Osteoblast (primary cell): Measurements from ENCODE around the gene EIF4E1B. TPM values are rescaled to one million over a fixed set of nuclear protein-coding genes. Genes with fewer than 3 reads are reported as not detected.

Experiments
- DNase-seq: peaks from one replicate; pipeline ENCODE4 v3.0.0; 2011; ENCODE audit warnings: low spot score, mixed read lengths; ENCODE audit not compliant: insufficient read length; ENCODE audit errors: missing footprints
- H2AFZ ChIP-seq: 2 replicates; pipeline ENCODE4 v1.6.0; 2011; ENCODE audit warnings: mild to moderate bottlenecking, low read length
- H3K27ac ChIP-seq: 2 replicates; pipeline ENCODE4 v1.5.1; 2011; ENCODE audit warnings: mild to moderate bottlenecking, low read depth, low read length, moderate library complexity
- H3K27me3 ChIP-seq: 2 replicates; pipeline ENCODE4 v1.6.0; 2012; ENCODE audit warnings: mild to moderate bottlenecking, control low read depth, inconsistent platforms, low read length, moderate library complexity; ENCODE audit not compliant: insufficient read depth
- H3K36me3 ChIP-seq: 2 replicates; pipeline ENCODE4 v1.5.1; 2011; ENCODE audit warnings: mild to moderate bottlenecking, low read length, control low read depth, moderate library complexity; ENCODE audit not compliant: insufficient read depth
- H3K4me1 ChIP-seq: 2 replicates; pipeline ENCODE4 v1.5.1; 2011; ENCODE audit warnings: mild to moderate bottlenecking, low read length, control low read depth, moderate library complexity; ENCODE audit not compliant: insufficient read depth
- H3K4me2 ChIP-seq: 2 replicates; pipeline ENCODE4 v1.6.0; 2011; ENCODE audit warnings: mild to moderate bottlenecking, low read length; ENCODE audit not compliant: insufficient read depth
- H3K4me3 ChIP-seq: fragments of 200-600 bp; sonication (generic); 3 replicates; pipeline ENCODE4 v1.5.1; 2012; ENCODE audit warnings: mild to moderate bottlenecking, low read length, inconsistent platforms; ENCODE audit not compliant: insufficient read depth
- H3K79me2 ChIP-seq: 2 replicates; pipeline ENCODE4 v1.6.0; 2012; ENCODE audit warnings: mild to moderate bottlenecking, low read length, control low read depth, inconsistent platforms; ENCODE audit not compliant: insufficient read depth
- H3K9me3 ChIP-seq: 2 replicates; pipeline ENCODE4 v1.5.1; 2011; ENCODE audit warnings: low read depth, low read length, control low read depth
- H4K20me1 ChIP-seq: 2 replicates; pipeline ENCODE4 v1.6.0; 2012; ENCODE audit warnings: mild to moderate bottlenecking, low read length, control low read depth; ENCODE audit not compliant: insufficient read depth
- CTCF ChIP-seq: IDR thresholded peaks from 2 replicates; pipeline ENCODE4 v1.5.1; 2011; ENCODE audit warnings: mild to moderate bottlenecking, low read depth, low read length, moderate library complexity; ENCODE audit errors: extremely low read depth
- total RNA-seq: library from RNA; depleted of rRNA; stranded (reverse); fragments of >200 nt; gene quantifications from 2 replicates; pipeline ENCODE4 v1.2.3, GENCODE V29; 2012

EIF4E1B gene
- total RNA-seq, 1 donor = not detected

- H3K4me3 ChIP-seq = no peak overlapping the region
- no peaks in the 10 kb centered on the region for H3K36me3 ChIP-seq
- peaks cover 9% of the 10 kb centered on the region for H4K20me1 ChIP-seq
- DNase-seq = peak; percentile 97
- TF ChIP-seq CTCF = no peak
- no peaks in the 10 kb centered on the region for H3K79me2 ChIP-seq
- no peaks in the 10 kb centered on the region for H3K9me3 ChIP-seq
- H3K27me3 ChIP-seq = peaks cover 9% of the 10 kb centered on the region
- peaks cover 25% of the 10 kb centered on the region for H3K4me1 ChIP-seq
- no peak overlapping the region for H3K27ac ChIP-seq
- no peak overlapping the region for H2AFZ ChIP-seq
- H3K4me2 ChIP-seq = no peak overlapping the region
Observed at GRCh38 chr5:176611435-176611834, 19.0 kb upstream of the EIF4E1B start.

- no peak overlapping the region for H3K4me3 ChIP-seq
- H3K79me2 ChIP-seq = no peaks in the 10 kb centered on the region
- peaks cover 10% of the 10 kb centered on the region for H3K27me3 ChIP-seq
- TF ChIP-seq CTCF = no peak
- H3K4me1 ChIP-seq = peaks cover 25% of the 10 kb centered on the region
- no peak for DNase-seq
- H2AFZ ChIP-seq = no peak overlapping the region
- H3K9me3 ChIP-seq = no peaks in the 10 kb centered on the region
- no peak overlapping the region for H3K4me2 ChIP-seq
- H3K36me3 ChIP-seq = no peaks in the 10 kb centered on the region
- H4K20me1 ChIP-seq = peaks cover 9% of the 10 kb centered on the region
- H3K27ac ChIP-seq = no peak overlapping the region
Observed at GRCh38 chr5:176612008-176612407, 18.5 kb upstream of the EIF4E1B start.

- H3K27me3 ChIP-seq = peaks cover 13% of the 10 kb centered on the region
- no peaks in the 10 kb centered on the region for H3K79me2 ChIP-seq
- H3K27ac ChIP-seq = no peak overlapping the region
- H2AFZ ChIP-seq = no peak overlapping the region
- H3K4me1 ChIP-seq = peaks cover 25% of the 10 kb centered on the region
- no peak for DNase-seq
- H3K9me3 ChIP-seq = no peaks in the 10 kb centered on the region
- no peaks in the 10 kb centered on the region for H3K36me3 ChIP-seq
- H3K4me3 ChIP-seq = no peak overlapping the region
- H3K4me2 ChIP-seq = no peak overlapping the region
- TF ChIP-seq CTCF = no peak
- peaks cover 9% of the 10 kb centered on the region for H4K20me1 ChIP-seq
Observed at GRCh38 chr5:176612855-176613254, 17.6 kb upstream of the EIF4E1B start.

GRCh38 chr5:176614805-176615478, 15.5 kb upstream of the EIF4E1B start:
- no peak overlapping the region for H3K4me2 ChIP-seq
- no peaks in the 10 kb centered on the region for H3K9me3 ChIP-seq
- H3K27me3 ChIP-seq = peaks cover 32% of the 10 kb centered on the region
- no peak overlapping the region for H2AFZ ChIP-seq
- peak; percentile 99 for DNase-seq
- H3K4me3 ChIP-seq = no peak overlapping the region
- no peak overlapping the region for H3K27ac ChIP-seq
- no peaks in the 10 kb centered on the region for H3K36me3 ChIP-seq
- no peak for TF ChIP-seq CTCF
- H3K4me1 ChIP-seq = peaks cover 22% of the 10 kb centered on the region
- H3K79me2 ChIP-seq = no peaks in the 10 kb centered on the region
- no peaks in the 10 kb centered on the region for H4K20me1 ChIP-seq
